HG02970 (cell line): ENCODE data around the gene CARF.
"Not testable (repeated sequence)": the region's sequence is repeated elsewhere in the genome, so short reads cannot be mapped to it uniquely, and the experiment has no call there.

Experiments
- ATAC-seq: cut with Tn5 transposase; IDR thresholded peaks from one replicate; pipeline ENCODE4 v1.9.1; 2021; ENCODE audit warnings: mild to moderate bottlenecking, moderate library complexity, moderate number of reproducible peaks; ENCODE audit not compliant: unreplicated experiment, low FRiP score

The CARF gene

GRCh38 chr2:202933139-202933510 is 21.1 kb downstream of the CARF start:
- no peak for ATAC-seq

- no peak for ATAC-seq
Measured at GRCh38 chr2:202933958-202934357, 21.9 kb downstream of the CARF start.

GRCh38 chr2:202934456-202934855 is 22.4 kb downstream of the CARF start:
- no peak for ATAC-seq

- no peak for ATAC-seq
Measured at GRCh38 chr2:202938960-202939359, 26.9 kb downstream of the CARF start.

- no peak for ATAC-seq
Measured at GRCh38 chr2:202941771-202942170, 29.7 kb downstream of the CARF start.

GRCh38 chr2:202944408-202944807 is 32.3 kb downstream of the CARF start:
- ATAC-seq = no peak

- no peak for ATAC-seq
Measured at GRCh38 chr2:202944816-202945215, 32.7 kb downstream of the CARF start.

GRCh38 chr2:202945497-202945896 is 33.4 kb downstream of the CARF start:
- no peak for ATAC-seq

- ATAC-seq = not testable (repeated sequence)
Measured at GRCh38 chr2:202949333-202949732, 37.3 kb downstream of the CARF start.

GRCh38 chr2:202950592-202950991 is 38.5 kb downstream of the CARF start:
- no peak for ATAC-seq

- ATAC-seq = no peak
Measured at GRCh38 chr2:202960524-202960923, 48.4 kb downstream of the CARF start.

GRCh38 chr2:202963712-202964111 is 51.6 kb downstream of the CARF start:
- no peak for ATAC-seq

- ATAC-seq = no peak
Measured at GRCh38 chr2:202965810-202966460, 53.9 kb downstream of the CARF start.

- ATAC-seq = not testable (repeated sequence)
Measured at GRCh38 chr2:202969404-202969803, 57.3 kb downstream of the CARF start.

GRCh38 chr2:202976809-202977208 is 64.7 kb downstream of the CARF start:
- no peak for ATAC-seq

GRCh38 chr2:202982779-202983491 is 70.9 kb downstream of the CARF start:
- ATAC-seq = no peak

GRCh38 chr2:202989749-202990148 is 77.7 kb downstream of the CARF start:
- ATAC-seq = no peak

- ATAC-seq = no peak
Measured at GRCh38 chr2:202990501-202990900, 78.4 kb downstream of the CARF start.

- not testable (repeated sequence) for ATAC-seq
Measured at GRCh38 chr2:202997113-202997512, 85.0 kb downstream of the CARF start.

GRCh38 chr2:203002054-203002821 is 90.2 kb downstream of the CARF start:
- no peak for ATAC-seq

- ATAC-seq = no peak
Measured at GRCh38 chr2:203003716-203004115, 91.6 kb downstream of the CARF start.
